Measurements from ENCODE around the gene JARID2. TPM values are rescaled to one million over a fixed set of nuclear protein-coding genes. Genes with fewer than 3 reads are reported as not detected.

JARID2 gene
- total and polyA plus RNA-seq, 9 of the 15 experiments (the other 6 are each of a cell fraction or from before 2014, with no cell fraction given): 5.0 to 29.0 (median 15.6) TPM

GRCh38 chr6:15308435-15309213 lies 62.8 kb downstream of the JARID2 start (continued):
- TF ChIP-seq ZNF592 (IDR thresholded peaks at IDR 0.05) (peak; percentile 59), ZNF146 (CRISPR knock-in tag; IDR thresholded peaks at IDR 0.05; ENCODE audit: unreplicated experiment) (no peak), RBM17 (IDR thresholded peaks at IDR 0.05; ENCODE audit: borderline replicate concordance, low read depth, low read length) (no peak), ZNF395 (CRISPR knock-in tag; IDR thresholded peaks at IDR 0.05) (0 out of 2 replicates have a peak, but pooled peaks have one; percentile 15), ZNF212 (CRISPR knock-in tag; IDR thresholded peaks at IDR 0.05) (no peak), ELF1 (tag; IDR thresholded peaks at IDR 0.05) (no peak), MGA (IDR thresholded peaks at IDR 0.05) (0 out of 2 replicates have a peak, but pooled peaks have one; percentile 18), HMBOX1 (IDR thresholded peaks at IDR 0.05) (peak; percentile 50)

All from K562 (cell line).